ENCODE results near the gene GPRC5C.

The GPRC5C gene

GRCh38 chr17:74454197-74455024 is 22.5 kb downstream of the GPRC5C start:
- H3K4me3 ChIP-seq (ENCODE audit: low read length), result no peak overlapping the region
- H3K79me2 ChIP-seq (ENCODE audit: low read length), result no peaks in the 10 kb centered on the region
- no peak overlapping the region for H2AFZ ChIP-seq (ENCODE audit: low read depth, low read length)
- no peaks in the 10 kb centered on the region for H3K4me1 ChIP-seq (ENCODE audit: low read length)
- no peaks in the 10 kb centered on the region for H3K27me3 ChIP-seq (ENCODE audit: low read depth, low read length)
- H4K20me1 ChIP-seq (ENCODE audit: insufficient read depth, low read length), result no peaks in the 10 kb centered on the region
- no peak overlapping the region for H3K4me2 ChIP-seq (ENCODE audit: low read length)
- no peaks in the 10 kb centered on the region for H3K36me3 ChIP-seq (replicated peaks; ENCODE audit: low read depth, low read length)
- H3K27ac ChIP-seq (ENCODE audit: low read length), result no peak overlapping the region
- H3K9me3 ChIP-seq (ENCODE audit: insufficient read depth, low read length), result no peaks in the 10 kb centered on the region
- TF ChIP-seq CTCF (IDR thresholded peaks at IDR 0.05; ENCODE audit: low read depth, low read length), result no peak
- no peak for TF ChIP-seq EZH2phosphoT487 (IDR thresholded peaks at IDR 0.05; ENCODE audit: low read depth)
- no peak overlapping the region for H3K9ac ChIP-seq (ENCODE audit: low read length)

GRCh38 chr17:74455025-74455545 is 23.2 kb downstream of the GPRC5C start:
- Histone ChIP-seq H3K36me3 (replicated peaks; ENCODE audit: low read depth, low read length) (no peaks in the 10 kb centered on the region), H3K27me3 (ENCODE audit: low read depth, low read length) (no peaks in the 10 kb centered on the region), H3K4me2 (ENCODE audit: low read length) (no peak overlapping the region), H3K79me2 (ENCODE audit: low read length) (no peaks in the 10 kb centered on the region), H3K4me3 (ENCODE audit: low read length) (no peak overlapping the region), H3K27ac (ENCODE audit: low read length) (no peak overlapping the region), H3K9ac (ENCODE audit: low read length) (no peak overlapping the region), H2AFZ (ENCODE audit: low read depth, low read length) (no peak overlapping the region), H4K20me1 (ENCODE audit: insufficient read depth, low read length) (no peaks in the 10 kb centered on the region), H3K9me3 (ENCODE audit: insufficient read depth, low read length) (no peaks in the 10 kb centered on the region), H3K4me1 (ENCODE audit: low read length) (no peaks in the 10 kb centered on the region)
- no peak for TF ChIP-seq EZH2phosphoT487 (IDR thresholded peaks at IDR 0.05; ENCODE audit: low read depth)
- no peak for TF ChIP-seq CTCF (IDR thresholded peaks at IDR 0.05; ENCODE audit: low read depth, low read length)

- no peak overlapping the region for H2AFZ ChIP-seq (ENCODE audit: low read depth, low read length)
Observed at GRCh38 chr17:74455821-74456220, 23.9 kb downstream of the GPRC5C start.

More at GRCh38 chr17:74455821-74456220, 23.9 kb downstream of the GPRC5C start:
- no peak for TF ChIP-seq CTCF (IDR thresholded peaks at IDR 0.05; ENCODE audit: low read depth, low read length)
- H3K9ac ChIP-seq (ENCODE audit: low read length), result no peak overlapping the region
- H3K27me3 ChIP-seq (ENCODE audit: low read depth, low read length), result no peaks in the 10 kb centered on the region
- no peak overlapping the region for H3K27ac ChIP-seq (ENCODE audit: low read length)
- H3K4me3 ChIP-seq (ENCODE audit: low read length), result no peak overlapping the region
- H3K9me3 ChIP-seq (ENCODE audit: insufficient read depth, low read length), result no peaks in the 10 kb centered on the region
- no peak overlapping the region for H3K4me2 ChIP-seq (ENCODE audit: low read length)
- H3K79me2 ChIP-seq (ENCODE audit: low read length), result no peaks in the 10 kb centered on the region
- H3K36me3 ChIP-seq (replicated peaks; ENCODE audit: low read depth, low read length), result no peaks in the 10 kb centered on the region
- H3K4me1 ChIP-seq (ENCODE audit: low read length), result no peaks in the 10 kb centered on the region
- H4K20me1 ChIP-seq (ENCODE audit: insufficient read depth, low read length), result no peaks in the 10 kb centered on the region

Measured in OCI-LY3 (cell line).